Measurements from ENCODE around the gene EPAS1.

DNA sequence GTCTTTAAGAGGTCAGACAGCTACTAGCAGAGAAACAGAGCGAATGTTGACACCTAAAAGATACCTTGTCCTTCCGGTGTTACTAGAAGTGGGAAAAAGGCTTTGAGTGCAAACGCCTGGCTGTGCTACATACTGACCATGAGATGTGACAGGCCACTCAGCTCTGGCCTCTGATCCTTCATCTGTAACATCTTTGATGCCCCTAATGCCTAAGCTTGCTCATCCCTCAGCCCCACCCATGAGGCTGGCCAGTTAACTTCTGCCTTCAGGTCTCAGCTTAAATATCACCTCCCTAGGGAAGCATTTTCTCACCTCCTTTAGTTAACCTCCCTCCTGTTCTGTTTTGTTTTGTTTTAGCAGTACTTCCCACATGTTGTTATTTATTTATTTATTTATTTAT is 15.9 kb downstream of the EPAS1 start:
- TF ChIP-seq, protein P1, sequence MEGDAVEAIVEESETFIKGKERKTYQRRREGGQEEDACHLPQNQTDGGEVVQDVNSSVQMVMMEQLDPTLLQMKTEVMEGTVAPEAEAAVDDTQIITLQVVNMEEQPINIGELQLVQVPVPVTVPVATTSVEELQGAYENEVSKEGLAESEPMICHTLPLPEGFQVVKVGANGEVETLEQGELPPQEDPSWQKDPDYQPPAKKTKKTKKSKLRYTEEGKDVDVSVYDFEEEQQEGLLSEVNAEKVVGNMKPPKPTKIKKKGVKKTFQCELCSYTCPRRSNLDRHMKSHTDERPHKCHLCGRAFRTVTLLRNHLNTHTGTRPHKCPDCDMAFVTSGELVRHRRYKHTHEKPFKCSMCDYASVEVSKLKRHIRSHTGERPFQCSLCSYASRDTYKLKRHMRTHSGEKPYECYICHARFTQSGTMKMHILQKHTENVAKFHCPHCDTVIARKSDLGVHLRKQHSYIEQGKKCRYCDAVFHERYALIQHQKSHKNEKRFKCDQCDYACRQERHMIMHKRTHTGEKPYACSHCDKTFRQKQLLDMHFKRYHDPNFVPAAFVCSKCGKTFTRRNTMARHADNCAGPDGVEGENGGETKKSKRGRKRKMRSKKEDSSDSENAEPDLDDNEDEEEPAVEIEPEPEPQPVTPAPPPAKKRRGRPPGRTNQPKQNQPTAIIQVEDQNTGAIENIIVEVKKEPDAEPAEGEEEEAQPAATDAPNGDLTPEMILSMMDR (IDR thresholded peaks at IDR 0.05) = no peak
- TF ChIP-seq, protein P2, sequence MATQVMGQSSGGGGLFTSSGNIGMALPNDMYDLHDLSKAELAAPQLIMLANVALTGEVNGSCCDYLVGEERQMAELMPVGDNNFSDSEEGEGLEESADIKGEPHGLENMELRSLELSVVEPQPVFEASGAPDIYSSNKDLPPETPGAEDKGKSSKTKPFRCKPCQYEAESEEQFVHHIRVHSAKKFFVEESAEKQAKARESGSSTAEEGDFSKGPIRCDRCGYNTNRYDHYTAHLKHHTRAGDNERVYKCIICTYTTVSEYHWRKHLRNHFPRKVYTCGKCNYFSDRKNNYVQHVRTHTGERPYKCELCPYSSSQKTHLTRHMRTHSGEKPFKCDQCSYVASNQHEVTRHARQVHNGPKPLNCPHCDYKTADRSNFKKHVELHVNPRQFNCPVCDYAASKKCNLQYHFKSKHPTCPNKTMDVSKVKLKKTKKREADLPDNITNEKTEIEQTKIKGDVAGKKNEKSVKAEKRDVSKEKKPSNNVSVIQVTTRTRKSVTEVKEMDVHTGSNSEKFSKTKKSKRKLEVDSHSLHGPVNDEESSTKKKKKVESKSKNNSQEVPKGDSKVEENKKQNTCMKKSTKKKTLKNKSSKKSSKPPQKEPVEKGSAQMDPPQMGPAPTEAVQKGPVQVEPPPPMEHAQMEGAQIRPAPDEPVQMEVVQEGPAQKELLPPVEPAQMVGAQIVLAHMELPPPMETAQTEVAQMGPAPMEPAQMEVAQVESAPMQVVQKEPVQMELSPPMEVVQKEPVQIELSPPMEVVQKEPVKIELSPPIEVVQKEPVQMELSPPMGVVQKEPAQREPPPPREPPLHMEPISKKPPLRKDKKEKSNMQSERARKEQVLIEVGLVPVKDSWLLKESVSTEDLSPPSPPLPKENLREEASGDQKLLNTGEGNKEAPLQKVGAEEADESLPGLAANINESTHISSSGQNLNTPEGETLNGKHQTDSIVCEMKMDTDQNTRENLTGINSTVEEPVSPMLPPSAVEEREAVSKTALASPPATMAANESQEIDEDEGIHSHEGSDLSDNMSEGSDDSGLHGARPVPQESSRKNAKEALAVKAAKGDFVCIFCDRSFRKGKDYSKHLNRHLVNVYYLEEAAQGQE (IDR thresholded peaks at IDR 0.05; ENCODE audit: insufficient read depth in 1 of 2, low read depth in 2 of 2, low read length in 1 of 2) = no peak

Data from Panc1 (cell line).